ENCODE data around the gene KLF17. TPM values are rescaled to one million over a fixed set of nuclear protein-coding genes. Genes with fewer than 3 reads are reported as not detected.
A peak's percentile ranks its signal among the peaks of the same experiment; 100 is the strongest.

KLF17 gene
- total RNA-seq (2022) (not detected in 2 replicates), Bru-seq, nascent RNA (not detected), BruChase-seq, experiment 1, labeled RNA remaining after a 6-hour chase (percentile 5 among the genes with signal in this experiment), BruChase-seq, experiment 2, labeled RNA remaining after a 2-hour chase (percentile 8 among the genes with signal in this experiment)
- long read RNA-seq: 0 reads

- no TSS peak for BruUV-seq (replicated peaks)
- Mint-ChIP-seq H3K9me3 (ENCODE audit: low read depth, unreplicated experiment) (no peaks in the 10 kb centered on the region), H3K4me3 (ENCODE audit: low read depth, unreplicated experiment) (no peak within 1 kb of the TSS), H3K27ac (ENCODE audit: unreplicated experiment) (no peak within 1 kb of the TSS), H3K36me3 (ENCODE audit: insufficient read depth, unreplicated experiment) (no peaks in the 10 kb centered on the region), H3K27me3 (ENCODE audit: unreplicated experiment) (peaks cover 33% of the 10 kb centered on the region), H3K4me1 (ENCODE audit: low read depth, unreplicated experiment) (no peaks in the 10 kb centered on the region)
- TF ChIP-seq, protein P1, sequence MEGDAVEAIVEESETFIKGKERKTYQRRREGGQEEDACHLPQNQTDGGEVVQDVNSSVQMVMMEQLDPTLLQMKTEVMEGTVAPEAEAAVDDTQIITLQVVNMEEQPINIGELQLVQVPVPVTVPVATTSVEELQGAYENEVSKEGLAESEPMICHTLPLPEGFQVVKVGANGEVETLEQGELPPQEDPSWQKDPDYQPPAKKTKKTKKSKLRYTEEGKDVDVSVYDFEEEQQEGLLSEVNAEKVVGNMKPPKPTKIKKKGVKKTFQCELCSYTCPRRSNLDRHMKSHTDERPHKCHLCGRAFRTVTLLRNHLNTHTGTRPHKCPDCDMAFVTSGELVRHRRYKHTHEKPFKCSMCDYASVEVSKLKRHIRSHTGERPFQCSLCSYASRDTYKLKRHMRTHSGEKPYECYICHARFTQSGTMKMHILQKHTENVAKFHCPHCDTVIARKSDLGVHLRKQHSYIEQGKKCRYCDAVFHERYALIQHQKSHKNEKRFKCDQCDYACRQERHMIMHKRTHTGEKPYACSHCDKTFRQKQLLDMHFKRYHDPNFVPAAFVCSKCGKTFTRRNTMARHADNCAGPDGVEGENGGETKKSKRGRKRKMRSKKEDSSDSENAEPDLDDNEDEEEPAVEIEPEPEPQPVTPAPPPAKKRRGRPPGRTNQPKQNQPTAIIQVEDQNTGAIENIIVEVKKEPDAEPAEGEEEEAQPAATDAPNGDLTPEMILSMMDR (IDR thresholded peaks at IDR 0.05; ENCODE audit: unreplicated experiment): no peak
- no peak for DNase-seq
- intact Hi-C loops (cut with micrococcal nuclease; ENCODE audit: unreplicated experiment): no loop called here
- CTCF ChIA-PET: no interaction called here
Measured at GRCh38 chr1:44118682-44119081, at the start of gene KLF17. KLF17 (plus strand) TSS chr1:44118821; CDS start chr1:44118908, 87 bp downstream.

DNA sequence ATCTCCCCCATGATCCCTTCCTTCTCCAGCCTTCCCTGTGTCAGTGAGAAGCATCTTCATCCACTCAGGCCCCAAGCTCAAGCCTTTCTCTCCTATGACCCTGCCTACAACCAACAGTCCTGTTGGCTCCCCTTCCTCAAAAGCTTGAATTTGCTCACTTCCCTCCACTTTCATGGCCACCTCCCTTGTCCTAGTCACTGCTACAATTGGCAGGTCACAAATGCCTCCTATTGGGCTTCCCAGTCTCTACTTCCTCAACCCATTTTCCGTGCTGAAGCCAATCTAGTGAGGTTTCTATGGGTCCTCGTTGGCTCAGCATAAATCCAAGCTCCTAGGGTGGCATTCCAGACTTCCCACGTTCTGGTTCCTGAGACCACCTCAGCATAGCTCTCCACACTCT, 47.2 kb upstream of the KLF17 start:
- peaks cover 13% of the 10 kb centered on the region for H3K27me3 Mint-ChIP-seq (ENCODE audit: unreplicated experiment)
- H3K27ac Mint-ChIP-seq (ENCODE audit: unreplicated experiment): no peak overlapping the region
- H3K9me3 Mint-ChIP-seq (ENCODE audit: low read depth, unreplicated experiment): peaks cover 2% of the 10 kb centered on the region
- peaks cover 19% of the 10 kb centered on the region for H3K4me1 Mint-ChIP-seq (ENCODE audit: low read depth, unreplicated experiment)
- no peak for DNase-seq
- no peak overlapping the region for H3K4me3 Mint-ChIP-seq (ENCODE audit: low read depth, unreplicated experiment)
- CTCF ChIA-PET: interaction anchor here (1.3 kb wide), 1 partner anchor 283 kb away, joined by 4 read pairs; no protein-coding TSS in a partner anchor
- TF ChIP-seq, protein P1 (IDR thresholded peaks at IDR 0.05; ENCODE audit: unreplicated experiment): no peak
- BruUV-seq (replicated peaks): no TSS peak
- intact Hi-C loops (cut with micrococcal nuclease; ENCODE audit: unreplicated experiment): no loop called here
- H3K36me3 Mint-ChIP-seq (ENCODE audit: insufficient read depth, unreplicated experiment): no peaks in the 10 kb centered on the region

GRCh38 chr1:44072204-44072603, 46.4 kb upstream of the KLF17 start:
- intact Hi-C loops (cut with micrococcal nuclease; ENCODE audit: unreplicated experiment): no loop called here
- CTCF ChIA-PET: interaction anchor here (0.6 to 1.2 kb wide), 2 partner anchors 9 to 24 kb away, joined by 3 to 4 read pairs; no protein-coding TSS in a partner anchor
- no peak overlapping the region for H3K4me3 Mint-ChIP-seq (ENCODE audit: low read depth, unreplicated experiment)
- peaks cover 2% of the 10 kb centered on the region for H3K9me3 Mint-ChIP-seq (ENCODE audit: low read depth, unreplicated experiment)
- no peak for DNase-seq
- peaks cover 16% of the 10 kb centered on the region for H3K4me1 Mint-ChIP-seq (ENCODE audit: low read depth, unreplicated experiment)
- H3K27ac Mint-ChIP-seq (ENCODE audit: unreplicated experiment): no peak overlapping the region
- no peaks in the 10 kb centered on the region for H3K36me3 Mint-ChIP-seq (ENCODE audit: insufficient read depth, unreplicated experiment)
- TF ChIP-seq, protein P1 (IDR thresholded peaks at IDR 0.05; ENCODE audit: unreplicated experiment): no peak
- no TSS peak for BruUV-seq (replicated peaks)
- peaks cover 13% of the 10 kb centered on the region for H3K27me3 Mint-ChIP-seq (ENCODE audit: unreplicated experiment)

DNA sequence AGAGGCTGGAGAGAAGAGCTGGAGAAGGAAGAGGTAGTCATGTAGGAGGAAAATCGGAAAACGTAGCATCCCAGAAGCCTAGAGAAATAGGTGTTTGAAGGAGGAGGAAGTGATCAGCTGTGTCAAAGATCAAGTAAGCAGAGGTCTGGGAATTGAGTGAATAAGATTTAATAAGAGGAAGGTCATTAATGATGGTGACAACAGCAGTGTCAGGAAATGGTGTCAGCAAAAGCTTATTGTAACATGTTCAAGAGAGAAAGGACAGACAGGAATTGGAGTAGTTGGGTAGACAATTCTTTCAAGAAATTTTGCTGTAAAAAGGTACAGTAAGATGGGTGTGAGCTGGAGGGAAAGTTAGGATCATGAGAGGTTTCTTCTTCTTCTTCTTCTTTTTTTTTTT, 45.8 kb upstream of the KLF17 start:
- intact Hi-C loops (cut with micrococcal nuclease; ENCODE audit: unreplicated experiment): no loop called here
- Mint-ChIP-seq H3K4me1 (ENCODE audit: low read depth, unreplicated experiment) (peaks cover 10% of the 10 kb centered on the region), H3K27me3 (ENCODE audit: unreplicated experiment) (peaks cover 13% of the 10 kb centered on the region), H3K4me3 (ENCODE audit: low read depth, unreplicated experiment) (no peak overlapping the region), H3K27ac (ENCODE audit: unreplicated experiment) (no peak overlapping the region), H3K9me3 (ENCODE audit: low read depth, unreplicated experiment) (peaks cover 2% of the 10 kb centered on the region), H3K36me3 (ENCODE audit: insufficient read depth, unreplicated experiment) (no peaks in the 10 kb centered on the region)
- CTCF ChIA-PET: interaction anchor here (0.6 to 1.2 kb wide), 3 partner anchors 10 to 24 kb away, joined by 3 to 4 read pairs (median 3); no protein-coding TSS in a partner anchor
- TF ChIP-seq, protein P1 (IDR thresholded peaks at IDR 0.05; ENCODE audit: unreplicated experiment): no peak
- no peak for DNase-seq
- BruUV-seq (replicated peaks): no TSS peak

Data from Calu3 (cell line).